GM18526 (cell line): ENCODE data around the gene PDZD7.

Experiments
- POLR2A ChIP-seq: IDR thresholded peaks from 3 replicates; pipeline ENCODE4 v1.6.1; 2011; ENCODE audit not compliant: insufficient read length; ENCODE audit errors: extremely low read depth

The PDZD7 gene

GRCh38 chr10:101050208-101051069 lies 19.5 kb upstream of the PDZD7 start:
- no peak for TF ChIP-seq POLR2A

DNA sequence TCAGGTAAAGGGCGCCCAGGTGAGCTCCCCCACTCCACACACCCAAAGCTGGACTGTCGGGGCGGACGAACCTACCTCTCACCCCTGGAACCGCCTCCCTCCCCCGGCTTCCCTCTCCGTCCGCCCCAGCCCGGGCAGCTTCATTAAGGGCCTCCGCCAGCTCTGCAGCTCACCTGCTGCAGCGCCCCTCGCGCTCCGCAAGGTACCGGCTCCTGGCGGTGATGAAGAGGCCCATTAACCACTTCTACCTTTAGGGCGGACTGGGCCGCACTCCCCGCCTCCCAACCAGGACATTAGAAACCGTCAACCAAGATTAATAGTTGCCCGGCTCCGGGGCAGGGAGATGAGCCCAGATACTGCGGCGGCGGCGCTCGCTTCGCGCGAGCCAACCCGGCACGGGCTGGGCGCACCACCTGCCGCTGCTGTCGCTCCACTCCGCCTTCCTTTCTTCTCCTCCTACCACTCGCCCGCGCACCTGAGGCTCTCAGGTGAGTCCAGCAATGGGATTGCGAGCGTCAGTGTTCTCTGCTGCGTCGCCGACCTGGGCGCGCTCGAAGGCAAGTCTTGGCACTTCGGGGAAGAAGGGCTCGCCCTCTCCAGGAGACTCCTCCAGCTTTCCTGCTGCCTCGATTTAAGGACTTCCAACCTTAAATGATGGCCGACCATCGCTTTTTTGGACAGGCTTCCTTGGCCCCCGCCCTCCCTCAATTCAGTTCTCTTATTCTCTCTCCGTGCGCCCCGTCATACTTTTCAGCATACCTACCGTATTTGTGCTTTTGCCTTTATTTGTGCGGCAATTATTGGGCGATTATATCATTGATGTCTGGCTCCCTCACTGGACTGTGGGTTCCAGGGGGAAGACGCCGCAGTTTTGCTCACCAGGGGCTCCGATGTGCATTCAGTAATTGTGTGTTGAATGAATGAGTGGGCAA lies 17.3 kb upstream of the PDZD7 start:
- TF ChIP-seq POLR2A: no peak

DNA sequence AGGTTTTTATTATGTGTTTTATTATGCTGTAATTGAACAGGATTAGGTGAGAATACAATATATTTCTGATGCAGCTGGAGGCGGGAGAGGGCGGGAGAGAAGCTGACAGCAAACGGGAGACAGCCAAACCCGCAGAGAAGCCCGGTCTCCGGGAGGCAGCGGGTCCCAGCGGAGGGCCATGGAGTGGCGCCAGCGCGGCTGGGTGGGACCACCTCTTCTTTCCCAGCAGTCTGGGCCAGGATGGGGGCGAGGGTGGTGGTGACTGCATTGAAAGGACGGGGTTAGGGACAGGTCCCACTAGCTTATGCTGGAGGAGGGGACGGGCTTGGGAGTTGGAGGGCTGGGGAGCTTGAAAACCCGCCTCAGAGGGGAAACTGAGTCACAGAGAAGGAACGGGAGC lies 16.3 kb upstream of the PDZD7 start:
- TF ChIP-seq POLR2A: no peak

GRCh38 chr10:101046332-101047238 lies 15.7 kb upstream of the PDZD7 start:
- no peak for TF ChIP-seq POLR2A

- no peak for TF ChIP-seq POLR2A
These were observed 13.2 kb upstream of the PDZD7 start for GRCh38 chr10:101044117-101044516.

DNA sequence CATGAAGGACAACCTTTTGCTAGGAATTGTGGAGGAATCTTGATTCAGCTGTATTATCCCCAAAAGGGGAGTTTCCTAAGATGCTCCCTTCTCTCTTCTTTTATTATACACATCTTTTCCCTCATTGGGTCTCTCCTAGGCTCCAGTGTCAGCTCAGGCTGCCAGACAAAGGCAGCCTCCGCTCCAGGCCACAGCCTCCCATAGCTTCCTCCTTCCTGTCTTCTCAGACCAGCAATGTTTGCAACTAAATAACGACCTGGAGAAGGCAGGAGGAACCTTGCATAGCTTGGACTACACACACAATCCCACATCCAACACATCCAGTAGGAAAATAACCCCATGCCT lies 12.4 kb upstream of the PDZD7 start:
- TF ChIP-seq POLR2A: no peak

- TF ChIP-seq POLR2A: peak; percentile 75
These were observed 11.9 kb upstream of the PDZD7 start for GRCh38 chr10:101042667-101043362.

- TF ChIP-seq POLR2A: no peak
These were observed 11.2 kb upstream of the PDZD7 start for GRCh38 chr10:101042118-101042517.

DNA sequence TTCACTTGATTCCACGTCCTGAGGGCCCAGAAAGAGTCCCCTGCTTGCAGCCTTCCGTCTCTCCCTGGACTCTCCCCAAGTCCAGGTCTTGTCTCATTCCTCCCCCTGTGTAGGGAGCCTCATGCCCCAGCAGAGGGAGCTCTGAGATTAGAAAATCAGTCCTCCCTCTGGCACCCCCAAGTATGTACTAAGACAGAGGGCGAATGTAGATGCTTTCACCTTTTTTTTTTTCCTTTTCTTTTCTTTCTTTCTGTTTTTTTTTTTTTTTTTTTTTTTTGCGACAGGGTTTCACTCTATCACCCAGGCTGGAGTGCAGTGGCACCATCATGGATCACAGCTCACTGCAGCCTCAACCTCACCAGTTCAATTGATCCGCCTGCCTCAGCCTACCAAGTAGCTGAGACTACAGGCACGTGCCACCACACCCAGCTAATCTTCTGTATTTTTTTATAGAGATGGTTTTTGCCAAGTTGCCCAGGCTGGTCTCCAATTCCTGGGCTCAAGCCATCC lies 10.4 kb upstream of the PDZD7 start:
- TF ChIP-seq POLR2A: no peak

DNA sequence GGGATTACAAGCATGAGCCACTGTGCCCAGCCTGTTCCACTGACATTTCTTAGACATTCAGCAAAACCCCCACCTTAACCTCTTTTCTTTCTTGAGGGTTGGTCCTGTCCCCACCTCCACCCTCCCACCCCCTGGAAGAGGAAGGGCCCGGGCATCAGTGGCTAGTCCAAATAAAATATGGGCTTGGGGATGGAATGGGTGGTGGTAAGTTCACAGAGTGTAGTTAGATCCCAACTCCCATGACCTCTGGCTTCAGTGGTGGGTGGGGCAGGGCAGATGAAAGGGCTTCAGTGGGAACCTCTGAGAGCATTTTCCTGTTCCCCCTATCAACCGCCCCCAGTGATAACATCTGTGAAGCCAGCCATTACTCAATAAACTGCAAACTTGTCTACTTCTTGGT lies 9.9 kb upstream of the PDZD7 start:
- no peak for TF ChIP-seq POLR2A

GRCh38 chr10:101040061-101040460 lies 9.1 kb upstream of the PDZD7 start:
- TF ChIP-seq POLR2A: no peak

DNA sequence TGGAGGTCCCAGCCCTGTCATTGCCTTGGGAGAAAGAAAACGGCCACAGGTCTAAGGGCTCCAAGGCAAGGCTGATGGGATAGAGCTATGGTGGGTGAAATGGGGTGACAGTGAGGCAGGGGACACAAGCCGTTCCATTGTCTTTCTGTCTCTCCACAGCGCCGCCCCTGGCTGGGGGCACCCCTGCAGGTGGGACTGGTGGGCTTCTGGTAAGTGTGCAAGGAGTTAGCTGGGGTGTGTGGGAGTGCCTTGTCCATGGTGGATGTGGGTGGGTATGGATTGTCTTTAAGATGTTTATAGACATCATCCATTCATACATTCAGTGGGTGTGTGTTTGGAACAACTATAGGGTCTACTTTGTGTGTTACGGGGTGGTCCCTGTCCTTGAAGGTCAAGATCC lies 7.6 kb upstream of the PDZD7 start:
- TF ChIP-seq POLR2A: no peak

- TF ChIP-seq POLR2A: no peak
These were observed 5.8 kb upstream of the PDZD7 start for GRCh38 chr10:101036726-101037125.
